ENCODE data around the gene SH3TC1.
A peak's percentile ranks its signal among the peaks of the same experiment; 100 is the strongest.

SH3TC1 gene

DNA sequence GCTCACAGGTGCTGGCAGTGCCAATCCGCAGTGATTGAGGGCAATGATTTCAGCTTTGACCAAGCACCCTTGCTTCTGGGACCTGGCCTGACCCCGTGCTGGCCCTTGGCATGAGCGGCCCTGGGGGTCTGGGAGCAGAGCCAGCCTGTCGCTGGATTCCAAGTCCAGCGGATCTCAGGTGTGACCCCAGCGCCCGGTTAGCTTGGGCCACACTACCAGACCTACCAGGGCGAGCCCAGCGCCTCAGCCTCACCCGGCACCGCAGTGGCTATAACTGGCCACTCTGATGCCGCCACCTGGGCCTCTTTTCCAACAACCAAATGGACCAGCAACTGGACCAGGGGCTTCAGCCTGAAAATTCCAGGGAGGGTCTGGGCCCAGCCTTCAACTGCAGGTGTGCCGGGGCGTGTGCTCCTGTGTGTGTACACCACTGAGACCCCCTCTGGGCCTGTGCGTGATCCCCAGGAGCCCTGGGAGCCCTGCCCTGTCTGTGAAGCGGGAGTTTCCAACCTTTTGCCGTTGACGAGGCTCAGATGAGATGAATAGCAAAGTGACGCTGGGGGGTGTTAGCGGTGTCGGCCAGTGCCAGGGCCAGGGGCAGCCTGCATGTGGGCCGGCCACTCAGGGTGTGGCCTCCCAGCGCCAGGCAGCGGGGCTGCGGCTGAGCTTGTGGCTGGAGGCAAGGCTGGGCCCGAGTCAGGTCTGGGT lies 658 bp downstream of the SH3TC1 start:
- peak; percentile 9 for DNase-seq (ENCODE audit: low read depth)
- TF ChIP-seq, protein P1, sequence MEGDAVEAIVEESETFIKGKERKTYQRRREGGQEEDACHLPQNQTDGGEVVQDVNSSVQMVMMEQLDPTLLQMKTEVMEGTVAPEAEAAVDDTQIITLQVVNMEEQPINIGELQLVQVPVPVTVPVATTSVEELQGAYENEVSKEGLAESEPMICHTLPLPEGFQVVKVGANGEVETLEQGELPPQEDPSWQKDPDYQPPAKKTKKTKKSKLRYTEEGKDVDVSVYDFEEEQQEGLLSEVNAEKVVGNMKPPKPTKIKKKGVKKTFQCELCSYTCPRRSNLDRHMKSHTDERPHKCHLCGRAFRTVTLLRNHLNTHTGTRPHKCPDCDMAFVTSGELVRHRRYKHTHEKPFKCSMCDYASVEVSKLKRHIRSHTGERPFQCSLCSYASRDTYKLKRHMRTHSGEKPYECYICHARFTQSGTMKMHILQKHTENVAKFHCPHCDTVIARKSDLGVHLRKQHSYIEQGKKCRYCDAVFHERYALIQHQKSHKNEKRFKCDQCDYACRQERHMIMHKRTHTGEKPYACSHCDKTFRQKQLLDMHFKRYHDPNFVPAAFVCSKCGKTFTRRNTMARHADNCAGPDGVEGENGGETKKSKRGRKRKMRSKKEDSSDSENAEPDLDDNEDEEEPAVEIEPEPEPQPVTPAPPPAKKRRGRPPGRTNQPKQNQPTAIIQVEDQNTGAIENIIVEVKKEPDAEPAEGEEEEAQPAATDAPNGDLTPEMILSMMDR (IDR thresholded peaks at IDR 0.05; ENCODE audit: insufficient read depth, low read depth, low read length, missing control alignments): no peak
- H3K4me3 ChIP-seq (ENCODE audit: low read length): peak overlapping the region; percentile 31

DNA sequence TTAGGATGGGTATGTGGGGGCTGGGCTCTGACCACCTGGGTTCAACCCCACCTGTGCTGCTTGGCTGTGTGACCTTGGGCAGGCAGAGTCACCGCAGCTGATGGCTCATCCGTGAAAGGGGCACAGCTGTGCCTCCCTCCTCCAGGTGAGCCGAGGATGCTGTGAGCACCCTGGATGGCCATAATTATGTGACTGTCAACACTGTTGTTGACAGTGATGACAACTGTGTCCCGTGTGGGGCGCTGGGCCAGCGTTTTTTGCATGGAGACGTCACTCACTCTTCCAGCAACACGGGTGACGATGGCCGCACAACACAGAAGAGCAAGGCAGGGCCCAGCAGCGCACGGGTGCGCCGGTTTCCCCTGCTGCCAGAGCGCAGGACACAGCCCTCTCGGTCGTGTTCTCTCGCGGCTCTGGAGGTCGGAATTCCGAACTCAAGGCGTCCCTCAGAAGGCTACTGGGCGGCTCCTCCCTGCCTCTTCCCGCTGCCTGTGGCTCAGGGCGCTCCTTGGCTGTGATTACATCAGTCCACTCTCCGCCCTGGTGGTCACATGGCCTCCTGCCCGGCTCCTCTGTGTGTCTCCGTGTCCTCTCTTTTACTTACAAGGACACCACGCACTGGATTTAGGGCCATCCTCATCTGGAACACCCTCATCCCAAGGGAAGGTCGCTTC lies 1.3 kb downstream of the SH3TC1 start:
- TF ChIP-seq, protein P1 (IDR thresholded peaks at IDR 0.05; ENCODE audit: insufficient read depth, low read depth, low read length, missing control alignments): no peak
- peak; percentile 61 for DNase-seq (ENCODE audit: low read depth)
- H3K4me3 ChIP-seq (ENCODE audit: low read length): peak overlapping the region; percentile 1

DNA sequence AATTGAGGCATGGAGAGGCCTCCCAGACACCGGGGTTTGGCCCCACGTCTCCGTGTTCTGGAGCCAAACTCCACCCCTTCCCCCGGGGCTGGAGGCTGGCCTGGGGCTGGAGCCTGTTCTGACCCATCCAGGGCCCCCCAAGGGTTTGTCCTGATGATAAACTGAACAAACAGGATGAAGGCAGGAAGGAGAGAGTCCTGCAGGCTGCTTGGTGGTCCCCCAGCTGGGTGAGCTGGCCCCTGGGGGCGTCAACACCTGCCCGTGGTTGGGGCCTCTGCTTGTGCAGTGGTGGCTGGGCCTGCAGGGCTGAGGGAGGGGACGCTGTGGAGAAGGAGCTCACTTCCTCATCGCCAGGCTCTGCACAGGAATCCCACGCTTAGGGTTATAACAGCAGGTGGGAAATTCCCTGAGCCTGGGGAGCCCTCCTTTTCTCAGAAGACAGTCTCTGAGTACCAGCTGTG lies 2.3 kb downstream of the SH3TC1 start:
- no peak overlapping the region for H3K4me3 ChIP-seq (ENCODE audit: low read length)
- DNase-seq (ENCODE audit: low read depth): peak; percentile 10
- TF ChIP-seq, protein P1 (IDR thresholded peaks at IDR 0.05; ENCODE audit: insufficient read depth, low read depth, low read length, missing control alignments): no peak

DNA sequence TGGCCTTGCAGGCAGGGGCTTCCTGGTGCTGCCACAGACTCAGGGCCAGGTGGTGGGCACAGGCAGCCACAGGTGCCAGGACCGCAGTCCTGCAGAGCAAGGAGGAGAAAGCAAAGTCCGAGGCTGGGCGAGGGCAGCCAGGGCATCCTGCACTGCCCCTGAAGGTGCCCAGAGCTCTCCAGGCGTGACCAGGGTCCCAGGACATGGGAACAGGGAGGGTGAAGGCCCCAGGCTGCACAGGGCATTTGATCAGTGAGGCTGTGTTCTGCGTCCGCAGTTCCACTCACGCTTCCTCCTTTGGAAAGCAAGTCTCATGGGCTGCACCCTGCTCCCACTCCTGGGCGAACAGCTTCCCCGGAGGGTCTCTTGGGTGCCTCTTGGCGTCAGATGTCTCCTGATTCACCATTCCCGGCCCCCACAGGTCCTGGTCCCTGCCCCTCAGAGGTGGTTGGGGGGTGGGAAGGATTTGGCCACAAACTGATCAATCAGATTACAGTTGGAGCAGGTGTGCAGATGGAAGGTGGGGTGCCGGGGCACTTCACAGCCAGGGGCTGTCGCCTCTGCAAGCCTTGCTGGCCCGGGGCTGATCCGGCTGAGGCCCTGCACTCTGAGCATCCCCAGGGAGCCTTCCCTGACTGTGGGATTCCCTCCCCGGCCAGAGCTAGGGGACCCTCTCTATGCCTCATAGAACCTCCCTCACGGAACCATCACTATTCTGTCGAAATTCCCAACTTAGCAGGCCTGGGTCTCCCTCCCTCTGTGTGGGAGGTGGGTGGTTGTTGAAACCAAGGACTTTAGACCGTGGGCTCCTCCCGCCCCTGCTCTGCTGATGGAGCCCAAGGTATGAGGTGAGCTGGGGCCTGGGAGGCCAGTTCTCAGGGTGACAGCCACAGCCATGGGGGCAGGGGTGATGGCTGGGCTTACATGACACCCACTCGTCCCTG lies 3.3 kb downstream of the SH3TC1 start:
- no peak overlapping the region for H3K4me3 ChIP-seq (ENCODE audit: low read length)
- TF ChIP-seq, protein P1 (IDR thresholded peaks at IDR 0.05; ENCODE audit: insufficient read depth, low read depth, low read length, missing control alignments): no peak
- DNase-seq (ENCODE audit: low read depth): no peak

DNA sequence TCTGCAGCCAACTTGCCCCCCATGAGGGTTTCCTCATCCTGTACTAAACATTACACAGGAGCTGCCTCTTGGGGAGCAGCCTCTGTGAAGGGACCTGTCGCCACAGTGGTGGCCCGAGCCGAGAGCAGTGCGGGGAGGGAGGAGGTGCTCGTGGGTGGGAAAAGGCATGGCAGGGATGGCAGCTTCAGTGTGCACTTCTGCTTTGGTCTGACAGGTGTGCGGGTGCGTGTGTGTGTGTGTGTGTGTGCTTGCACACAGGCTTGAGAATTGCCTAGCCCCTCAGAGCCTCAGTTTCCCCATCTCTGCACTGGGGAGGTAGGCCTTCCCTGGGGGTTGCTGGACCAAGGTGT lies 3.9 kb downstream of the SH3TC1 start:
- no peak overlapping the region for H3K4me3 ChIP-seq (ENCODE audit: low read length)
- TF ChIP-seq, protein P1 (IDR thresholded peaks at IDR 0.05; ENCODE audit: insufficient read depth, low read depth, low read length, missing control alignments): no peak
- no peak for DNase-seq (ENCODE audit: low read depth)

DNA sequence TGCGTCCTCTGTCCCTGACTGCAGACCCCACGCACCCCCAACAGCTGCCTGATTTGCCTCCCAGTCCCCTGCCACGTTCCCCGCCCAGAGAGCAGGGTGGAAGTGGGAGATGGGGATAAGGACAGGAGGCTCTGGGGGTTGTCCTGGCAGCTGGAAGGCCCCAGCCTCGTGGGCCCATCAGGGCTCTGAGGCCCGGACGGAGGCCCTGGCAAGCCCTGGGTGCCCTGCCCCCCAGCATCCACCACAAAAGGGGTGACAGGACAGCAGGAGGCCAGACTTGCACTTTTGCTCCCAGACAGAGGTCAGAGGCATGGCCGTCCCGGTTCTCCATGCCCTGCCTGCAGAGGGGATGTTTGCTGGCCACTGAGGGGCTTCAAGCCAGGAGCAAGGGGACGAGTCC lies 4.7 kb downstream of the SH3TC1 start:
- no peak overlapping the region for H3K4me3 ChIP-seq (ENCODE audit: low read length)
- TF ChIP-seq, protein P1 (IDR thresholded peaks at IDR 0.05; ENCODE audit: insufficient read depth, low read depth, low read length, missing control alignments): no peak
- no peak for DNase-seq (ENCODE audit: low read depth)

All from epithelial cell of esophagus (primary cell).